ENCODE results near the gene PET100. TPM values are rescaled to one million over a fixed set of nuclear protein-coding genes. Genes with fewer than 3 reads are reported as not detected.

PET100 gene
- total RNA-seq, 3 donors from 2014 or later = 23.7 to 40.4 (median 33.1) TPM

GRCh38 chr19:7596211-7596937 lies 33.2 kb upstream of the PET100 start:
- TF ChIP-seq CTCF (IDR thresholded peaks at IDR 0.05) = no peak
- TF ChIP-seq POLR2AphosphoS5 (IDR thresholded peaks at IDR 0.05) = no peak
- no peak for TF ChIP-seq POLR2A (IDR thresholded peaks at IDR 0.05)
- Histone ChIP-seq H3K36me3 (no peaks in the 10 kb centered on the region), H3K4me1 (no peaks in the 10 kb centered on the region), H3K9me3 (no peaks in the 10 kb centered on the region), H3K27me3 (peaks cover 0 to 9% of the 10 kb centered on the region in 2 donors), H3K4me3 (peak overlapping the region in 2 of 3 donors; percentile 64 to 75), H3K27ac (peak overlapping the region; percentile 54 to 71)
- no peak for DNase-seq (ENCODE audit: low spot score in 2 of 2)
- intact Hi-C loops (cut with DNase I; ENCODE audit: low total_unique reads) = no loop called here

GRCh38 chr19:7597689-7598088 lies 31.9 kb upstream of the PET100 start:
- H3K27ac ChIP-seq = no peak overlapping the region
- H3K36me3 ChIP-seq = no peaks in the 10 kb centered on the region
- H3K9me3 ChIP-seq = no peaks in the 10 kb centered on the region
- TF ChIP-seq POLR2AphosphoS5 (IDR thresholded peaks at IDR 0.05) (no peak), POLR2A (IDR thresholded peaks at IDR 0.05) (no peak), CTCF (IDR thresholded peaks at IDR 0.05) (no peak)
- DNase-seq (ENCODE audit: low spot score in 2 of 2) = no peak
- intact Hi-C loops (cut with DNase I; ENCODE audit: low total_unique reads) = no loop called here
- H3K4me3 ChIP-seq = peak overlapping the region in 1 of 3 donors; percentile 19
- peaks cover 0 to 9% of the 10 kb centered on the region in 2 donors for H3K27me3 ChIP-seq
- H3K4me1 ChIP-seq = no peaks in the 10 kb centered on the region

GRCh38 chr19:7598180-7598579 lies 31.4 kb upstream of the PET100 start:
- Histone ChIP-seq H3K36me3 (no peaks in the 10 kb centered on the region), H3K27ac (no peak overlapping the region), H3K27me3 (peaks cover 0 to 9% of the 10 kb centered on the region in 2 donors), H3K4me1 (no peaks in the 10 kb centered on the region), H3K4me3 (no peak overlapping the region), H3K9me3 (no peaks in the 10 kb centered on the region)
- no peak for DNase-seq (ENCODE audit: low spot score in 2 of 2)
- no peak for TF ChIP-seq POLR2A (IDR thresholded peaks at IDR 0.05)
- TF ChIP-seq CTCF (IDR thresholded peaks at IDR 0.05) = no peak
- no peak for TF ChIP-seq POLR2AphosphoS5 (IDR thresholded peaks at IDR 0.05)
- intact Hi-C loops (cut with DNase I; ENCODE audit: low total_unique reads) = no loop called here

- intact Hi-C loops (cut with DNase I; ENCODE audit: low total_unique reads) = no loop called here
- Histone ChIP-seq H3K4me3 (no peak overlapping the region), H3K36me3 (no peaks in the 10 kb centered on the region), H3K27ac (no peak overlapping the region), H3K27me3 (peaks cover 0 to 9% of the 10 kb centered on the region in 2 donors), H3K9me3 (no peaks in the 10 kb centered on the region), H3K4me1 (no peaks in the 10 kb centered on the region)
- TF ChIP-seq CTCF (IDR thresholded peaks at IDR 0.05) (no peak), POLR2A (IDR thresholded peaks at IDR 0.05) (no peak), POLR2AphosphoS5 (IDR thresholded peaks at IDR 0.05) (no peak)
- no peak for DNase-seq (ENCODE audit: low spot score in 2 of 2)
These were observed 28.9 kb upstream of the PET100 start for GRCh38 chr19:7600721-7601120.

- no peaks in the 10 kb centered on the region for H3K9me3 ChIP-seq
- H3K36me3 ChIP-seq = no peaks in the 10 kb centered on the region
- H3K4me1 ChIP-seq = no peaks in the 10 kb centered on the region
- H3K27ac ChIP-seq = peak overlapping the region; percentile 52 to 62
- no peaks in the 10 kb centered on the region for H3K27me3 ChIP-seq
- intact Hi-C loops (cut with DNase I; ENCODE audit: low total_unique reads) = no loop called here
- no peak for DNase-seq (ENCODE audit: low spot score in 2 of 2)
- TF ChIP-seq CTCF (IDR thresholded peaks at IDR 0.05) = no peak
- no peak for TF ChIP-seq POLR2A (IDR thresholded peaks at IDR 0.05)
- TF ChIP-seq POLR2AphosphoS5 (IDR thresholded peaks at IDR 0.05) = no peak
- H3K4me3 ChIP-seq = peak overlapping the region in 1 of 3 donors; percentile 2
These were observed 27.2 kb upstream of the PET100 start for GRCh38 chr19:7602240-7602934.

All from breast epithelium (tissue), 4 donors.